Thyroid gland (tissue), 4 donors: ENCODE measurements around the gene CCDC15.

ENCODE experiments used
- CTCF ChIP-seq, 6 experiments: fragments of 200-600 bp in 3 of 6; fragments of 450-650 bp in 3 of 6; sonication (generic) in 3 of 6; IDR thresholded peaks; one replicate each; pipeline ENCODE4 v1.5.1; 2016 to 2019; ENCODE audit warnings: antibody characterized with exemption in 6 of 6, mild to moderate bottlenecking in 2 of 6, inconsistent platforms in 1 of 6, moderate library complexity in 1 of 6
- POLR2A ChIP-seq, 2 donors: fragments of 450-650 bp; IDR thresholded peaks; one replicate each; pipeline ENCODE4 v1.6.1; 2017; ENCODE audit warnings: antibody characterized with exemption in 2 of 2, mild to moderate bottlenecking in 2 of 2, moderate library complexity in 1 of 2

GRCh38 chr11:124983674-124984511, 29.9 kb downstream of the CCDC15 start:
- TF ChIP-seq CTCF (IDR thresholded peaks at IDR 0.05) (no peak), POLR2A (IDR thresholded peaks at IDR 0.05) (no peak)
